ENCODE results near the gene CD248. TPM values are rescaled to one million over a fixed set of nuclear protein-coding genes. Genes with fewer than 3 reads are reported as not detected.

Gene CD248
- total RNA-seq (2022; extraction: Qiagen RNA extraction; ENCODE audit: low read depth), result not detected in 5 replicates

GRCh38 chr11:66316849-66317251 lies at the start of gene CD248:
Gene CD248, minus strand, starts transcription at chr11:66317044. Its CDS starts 17 bp downstream, at chr11:66317027.

GRCh38 chr11:66347425-66348276 lies 30.8 kb upstream of the CD248 start, which contains the start of gene B4GAT1:
Gene B4GAT1, minus strand, starts transcription at chr11:66347629. Its CDS starts 84 bp downstream, at chr11:66347545.

GRCh38 chr11:66344550-66345315 lies 27.9 kb upstream of the CD248 start, which contains the start of gene BRMS1:
Gene BRMS1, minus strand, starts transcription at chr11:66345104. Its CDS starts 2,870 bp downstream, at chr11:66342234.

GRCh38 chr11:66336234-66337102 lies 19.6 kb upstream of the CD248 start, which contains the start of gene RIN1:
Gene RIN1, minus strand, starts transcription at chr11:66336434. Its CDS starts 32 bp downstream, at chr11:66336402.

GRCh38 chr11:66291706-66292542 lies 24.9 kb downstream of the CD248 start, which contains the start of gene TMEM151A:
Gene TMEM151A, plus strand, starts transcription at chr11:66291894. Its CDS starts 120 bp downstream, at chr11:66292014.

GRCh38 chr11:66288671-66289547 lies 27.9 kb downstream of the CD248 start, which contains the start of gene YIF1A:
Gene YIF1A, minus strand, starts transcription at chr11:66289143. Its CDS starts 158 bp downstream, at chr11:66288985.

GRCh38 chr11:66277471-66278362 lies 39.1 kb downstream of the CD248 start, which contains the start of gene CNIH2:
Gene CNIH2, plus strand, starts transcription at chr11:66278175. Its CDS starts 282 bp downstream, at chr11:66278457.

GRCh38 chr11:66268244-66268951 lies 48.4 kb downstream of the CD248 start, which contains the start of gene RAB1B:
Gene RAB1B, plus strand, starts transcription at chr11:66268639. Its CDS starts 41 bp downstream, at chr11:66268680.

Other genes with a start within 250 kb of the CD248 start
- 55.6 to 82.5 TPM (median 76.9 TPM) in 5 replicates for gene PACS1, start 246.8 kb downstream of the CD248 start, total RNA-seq (2022; extraction: Qiagen RNA extraction; ENCODE audit: low read depth)
- 39.5 to 45.3 TPM (median 41.9 TPM) in 5 replicates for gene KLC2, start 59.3 kb downstream of the CD248 start, total RNA-seq (2022; extraction: Qiagen RNA extraction; ENCODE audit: low read depth)
- gene RAB1B, start 48.4 kb downstream of the CD248 start, total RNA-seq (2022; extraction: Qiagen RNA extraction; ENCODE audit: low read depth), result 120 to 147 TPM (median 144 TPM) in 5 replicates
- gene CNIH2, start 38.9 kb downstream of the CD248 start, total RNA-seq (2022; extraction: Qiagen RNA extraction; ENCODE audit: low read depth), result 1.7 to 2.4 TPM (median 2.4 TPM) in 5 replicates
- gene YIF1A, start 27.9 kb downstream of the CD248 start, total RNA-seq (2022; extraction: Qiagen RNA extraction; ENCODE audit: low read depth), result 96.1 to 128 TPM (median 120 TPM) in 5 replicates
- gene TMEM151A, start 25.1 kb downstream of the CD248 start, total RNA-seq (2022; extraction: Qiagen RNA extraction; ENCODE audit: low read depth), result 2.2 to 4.0 TPM (median 3.7 TPM) in 5 replicates
- 25.9 to 37.9 TPM (median 35.9 TPM) in 5 replicates for gene RIN1, start 19.4 kb upstream of the CD248 start, total RNA-seq (2022; extraction: Qiagen RNA extraction; ENCODE audit: low read depth)
- gene BRMS1, start 28.1 kb upstream of the CD248 start, total RNA-seq (2022; extraction: Qiagen RNA extraction; ENCODE audit: low read depth), result 76.2 to 102 TPM (median 88.6 TPM) in 5 replicates
- 12.6 to 17.8 TPM (median 17.0 TPM) in 5 replicates for gene B4GAT1, start 30.6 kb upstream of the CD248 start, total RNA-seq (2022; extraction: Qiagen RNA extraction; ENCODE audit: low read depth)
- 3.5 to 5.7 TPM (median 5.3 TPM) in 5 replicates for gene SLC29A2, start 54.7 kb upstream of the CD248 start, total RNA-seq (2022; extraction: Qiagen RNA extraction; ENCODE audit: low read depth)
- not detected in 5 replicates for gene NPAS4, start 104.0 kb upstream of the CD248 start, total RNA-seq (2022; extraction: Qiagen RNA extraction; ENCODE audit: low read depth)
- gene MRPL11, start 121.8 kb upstream of the CD248 start, total RNA-seq (2022; extraction: Qiagen RNA extraction; ENCODE audit: low read depth), result 98.8 to 122 TPM (median 111 TPM) in 5 replicates
- gene PELI3, start 149.9 kb upstream of the CD248 start, total RNA-seq (2022; extraction: Qiagen RNA extraction; ENCODE audit: low read depth), result 3.7 to 5.8 TPM (median 4.8 TPM) in 5 replicates
- 51.9 to 59.3 TPM (median 57.4 TPM) in 5 replicates for gene DPP3, start 163.4 kb upstream of the CD248 start, total RNA-seq (2022; extraction: Qiagen RNA extraction; ENCODE audit: low read depth)
- gene BBS1, start 193.6 kb upstream of the CD248 start, total RNA-seq (2022; extraction: Qiagen RNA extraction; ENCODE audit: low read depth), result 9.8 to 11.9 TPM (median 10.7 TPM) in 5 replicates
- 7.4 to 14.0 TPM (median 12.4 TPM) in 5 replicates for gene ZDHHC24, start 229.0 kb upstream of the CD248 start, total RNA-seq (2022; extraction: Qiagen RNA extraction; ENCODE audit: low read depth)
- gene ACTN3, start 229.9 kb upstream of the CD248 start, total RNA-seq (2022; extraction: Qiagen RNA extraction; ENCODE audit: low read depth), result 0.05 TPM in 1 of 5 replicates, not detected in the others

All from A549 treated with GW870086 at 1 μM for 4 hours (cell line).